Measurements from ENCODE around the gene SLIT3.
A peak's percentile ranks its signal among the peaks of the same experiment; 100 is the strongest.

SLIT3 gene

GRCh38 chr5:168697034-168697720, 603.8 kb downstream of the SLIT3 start:
- no peak for DNase-seq (ENCODE audit: low spot score)

GRCh38 chr5:168696611-168697010, 604.3 kb downstream of the SLIT3 start:
- no peak for DNase-seq (ENCODE audit: low spot score)

GRCh38 chr5:168695301-168695835, 605.6 kb downstream of the SLIT3 start:
- DNase-seq (ENCODE audit: low spot score) = no peak

- DNase-seq (ENCODE audit: low spot score) = no peak
Observed at GRCh38 chr5:168694289-168694688, 606.6 kb downstream of the SLIT3 start.

- DNase-seq (ENCODE audit: low spot score) = no peak
Observed at GRCh38 chr5:168693883-168694282, 607.1 kb downstream of the SLIT3 start.

- no peak for DNase-seq (ENCODE audit: low spot score)
Observed at GRCh38 chr5:168693297-168693696, 607.6 kb downstream of the SLIT3 start.

- DNase-seq (ENCODE audit: low spot score) = no peak
Observed at GRCh38 chr5:168691891-168692290, 609.0 kb downstream of the SLIT3 start.

- DNase-seq (ENCODE audit: low spot score) = no peak
Observed at GRCh38 chr5:168689260-168689659, 611.7 kb downstream of the SLIT3 start.

- DNase-seq (ENCODE audit: low spot score) = no peak
Observed at GRCh38 chr5:168686837-168687236, 614.1 kb downstream of the SLIT3 start.

GRCh38 chr5:168685566-168685965, 615.4 kb downstream of the SLIT3 start:
- DNase-seq (ENCODE audit: low spot score) = no peak

GRCh38 chr5:168683927-168684295, 617.0 kb downstream of the SLIT3 start:
- no peak for DNase-seq (ENCODE audit: low spot score)

- DNase-seq (ENCODE audit: low spot score) = no peak
Observed at GRCh38 chr5:168683247-168683926, 617.6 kb downstream of the SLIT3 start.

- DNase-seq (ENCODE audit: low spot score) = peak; percentile 47
Observed at GRCh38 chr5:168681556-168682183, 619.3 kb downstream of the SLIT3 start.

- no peak for DNase-seq (ENCODE audit: low spot score)
Observed at GRCh38 chr5:168680395-168680794, 620.5 kb downstream of the SLIT3 start.

GRCh38 chr5:168679515-168679920, 621.4 kb downstream of the SLIT3 start:
- peak; percentile 77 for DNase-seq (ENCODE audit: low spot score)

GRCh38 chr5:168676501-168676900, 624.4 kb downstream of the SLIT3 start:
- DNase-seq (ENCODE audit: low spot score) = no peak

- DNase-seq (ENCODE audit: low spot score) = no peak
Observed at GRCh38 chr5:168675883-168676408, 625.0 kb downstream of the SLIT3 start.

- DNase-seq (ENCODE audit: low spot score) = no peak
Observed at GRCh38 chr5:168674893-168675482, 626.0 kb downstream of the SLIT3 start.

- DNase-seq (ENCODE audit: low spot score) = no peak
Observed at GRCh38 chr5:168672888-168673287, 628.1 kb downstream of the SLIT3 start.

GRCh38 chr5:168672016-168672415, 628.9 kb downstream of the SLIT3 start:
- no peak for DNase-seq (ENCODE audit: low spot score)

- DNase-seq (ENCODE audit: low spot score) = no peak
Observed at GRCh38 chr5:168670881-168671575, 629.9 kb downstream of the SLIT3 start.
